OCI-LY1 (cell line): Measurements from ENCODE around the gene PLTP.

ENCODE experiments used
- H2AFZ ChIP-seq: fragments of 200-600 bp; sonication (generic), shearing (Covaris generic); 2 replicates; pipeline ENCODE4 v1.6.0; 2014; ENCODE audit warnings: antibody characterized with exemption, mild to moderate bottlenecking, low read length
- H3F3A ChIP-seq: fragments of 200-600 bp; sonication (generic), shearing (Covaris generic); 2 replicates; pipeline ENCODE4 v1.6.0; 2014; ENCODE audit warnings: mild to moderate bottlenecking, antibody characterized with exemption, low read length, moderate library complexity; ENCODE audit not compliant: insufficient read depth
- H3K27ac ChIP-seq: fragments of 200-600 bp; sonication (generic); 2 replicates; pipeline ENCODE4 v1.5.1; 2014; ENCODE audit warnings: low read length, mixed run types, mild to moderate bottlenecking, low read depth; ENCODE audit not compliant: poor library complexity, severe bottlenecking
- H3K27me3 ChIP-seq: fragments of 200-600 bp; sonication (generic); 2 replicates; pipeline ENCODE4 v1.6.0; 2014; ENCODE audit warnings: antibody characterized with exemption, mild to moderate bottlenecking, low read length, moderate library complexity; ENCODE audit not compliant: insufficient read depth
- H3K36me3 ChIP-seq: fragments of 200-600 bp; sonication (generic); 2 replicates; pipeline ENCODE4 v1.6.1; 2014; ENCODE audit warnings: mild to moderate bottlenecking, antibody characterized with exemption, low read length, moderate library complexity, mixed read lengths; ENCODE audit not compliant: insufficient read depth
- H3K4me1 ChIP-seq: fragments of 200-600 bp; sonication (generic); 2 replicates; pipeline ENCODE4 v1.5.1; 2014; ENCODE audit warnings: mild to moderate bottlenecking, low read length, moderate library complexity; ENCODE audit not compliant: insufficient read depth, severe bottlenecking
- H3K4me2 ChIP-seq: fragments of 200-600 bp; sonication (generic), shearing (Covaris generic); 2 replicates; pipeline ENCODE4 v1.6.1; 2014; ENCODE audit warnings: low read length
- H3K4me3 ChIP-seq: fragments of 200-600 bp; sonication (generic); 2 replicates; pipeline ENCODE4 v1.5.1; 2014; ENCODE audit warnings: low read length, low read depth, mild to moderate bottlenecking, mixed read lengths; ENCODE audit not compliant: poor library complexity, severe bottlenecking
- H3K79me2 ChIP-seq: fragments of 200-600 bp; shearing (Covaris generic); 2 replicates; pipeline ENCODE4 v1.6.1; 2016; ENCODE audit warnings: mixed run types, low read length, mixed read lengths; ENCODE audit not compliant: insufficient read depth
- H3K9ac ChIP-seq: fragments of 200-600 bp; sonication (generic), shearing (Covaris generic); 2 replicates; pipeline ENCODE4 v1.6.1; 2014; ENCODE audit warnings: mild to moderate bottlenecking, low read length, mixed read lengths
- H3K9me2 ChIP-seq: fragments of 200-600 bp; sonication (generic), shearing (Covaris generic); 2 replicates; pipeline ENCODE4 v1.6.1; 2014; ENCODE audit warnings: low read depth, mild to moderate bottlenecking, low read length, mixed read lengths
- H3K9me3 ChIP-seq: fragments of 200-600 bp; shearing (Covaris generic); 2 replicates; pipeline ENCODE4 v1.6.1; 2014; ENCODE audit warnings: low read length, mixed read lengths
- H4K20me1 ChIP-seq: fragments of 200-600 bp; sonication (generic), shearing (Covaris generic); 2 replicates; pipeline ENCODE4 v1.6.0; 2016; ENCODE audit warnings: mild to moderate bottlenecking, low read length; ENCODE audit not compliant: insufficient read depth
- CTCF ChIP-seq: fragments of 200-600 bp; sonication (generic), shearing (Covaris generic); IDR thresholded peaks from 2 replicates; pipeline ENCODE4 v1.5.1; 2017; ENCODE audit warnings: mild to moderate bottlenecking, antibody characterized with exemption, low read length, moderate library complexity, mixed read lengths
- EZH2 ChIP-seq: fragments of 200-600 bp; sonication (generic), shearing (Covaris generic); IDR thresholded peaks from 2 replicates; pipeline ENCODE4 v1.8.0; 2017; ENCODE audit warnings: borderline replicate concordance, mixed run types, mild to moderate bottlenecking, antibody characterized with exemption, low read length, moderate library complexity, mixed read lengths

PLTP gene

GRCh38 chr20:45911486-45912343 lies at the start of gene PLTP:
PLTP (minus strand) TSS chr20:45912155; CDS start chr20:45911452, 703 bp downstream.
- H3K4me2 ChIP-seq: peak within 1 kb of the TSS; percentile 72
- H3K4me3 ChIP-seq: peak within 1 kb of the TSS; percentile 52
- no peaks in the 10 kb centered on the region for H3K9me2 ChIP-seq
- no peaks in the 10 kb centered on the region for H4K20me1 ChIP-seq
- peaks cover 6% of the 10 kb centered on the region; the same call in 1 of the 2 replicates for H3K27me3 ChIP-seq
- H3K79me2 ChIP-seq: no peaks in the 10 kb centered on the region
- no peak within 1 kb of the TSS for H3K27ac ChIP-seq
- H3K9me3 ChIP-seq: no peaks in the 10 kb centered on the region
- no peaks in the 10 kb centered on the region for H3K36me3 ChIP-seq
- TF ChIP-seq EZH2 (no peak), CTCF (no peak)
- H2AFZ ChIP-seq: no peak within 1 kb of the TSS
- H3F3A ChIP-seq: no peaks in the 10 kb centered on the region
- peaks cover 26% of the 10 kb centered on the region for H3K4me1 ChIP-seq
- no peak within 1 kb of the TSS; the same call in 1 of the 2 replicates for H3K9ac ChIP-seq

- Histone ChIP-seq H2AFZ (no peak overlapping the region), H3K27ac (no peak overlapping the region), H3K27me3 (no peaks in the 10 kb centered on the region), H3K79me2 (no peaks in the 10 kb centered on the region), H3K9me3 (no peaks in the 10 kb centered on the region), H3K36me3 (peaks cover 94% of the 10 kb centered on the region), H3K4me2 (no peak overlapping the region), H3K9ac (no peak overlapping the region), H3K4me3 (no peak overlapping the region), H3K9me2 (no peaks in the 10 kb centered on the region), H4K20me1 (no peaks in the 10 kb centered on the region), H3K4me1 (no peaks in the 10 kb centered on the region), H3F3A (no peaks in the 10 kb centered on the region)
- TF ChIP-seq EZH2: no peak
- no peak for TF ChIP-seq CTCF
Observed at GRCh38 chr20:45959956-45960630, 48.1 kb upstream of the PLTP start.

GRCh38 chr20:45959126-45959525 lies 47.2 kb upstream of the PLTP start:
- TF ChIP-seq EZH2 (no peak), CTCF (no peak)
- Histone ChIP-seq H3K79me2 (no peaks in the 10 kb centered on the region), H3F3A (no peaks in the 10 kb centered on the region), H3K36me3 (peaks cover 86% of the 10 kb centered on the region), H3K9me2 (no peaks in the 10 kb centered on the region), H3K4me1 (no peaks in the 10 kb centered on the region), H3K27ac (no peak overlapping the region), H3K4me3 (no peak overlapping the region), H2AFZ (no peak overlapping the region), H3K27me3 (no peaks in the 10 kb centered on the region), H3K9me3 (no peaks in the 10 kb centered on the region), H4K20me1 (no peaks in the 10 kb centered on the region), H3K4me2 (no peak overlapping the region), H3K9ac (no peak overlapping the region)
